ENCODE measurements around the gene UBXN6.

GRCh38 chr19:4449022-4449638 is 8.5 kb downstream of the UBXN6 start:
- TF ChIP-seq POLR2A (IDR thresholded peaks at IDR 0.05; ENCODE audit: borderline replicate concordance, extremely low read depth, insufficient read depth, insufficient read length) = no peak
- TF ChIP-seq MAX (IDR thresholded peaks at IDR 0.05) = no peak
- no peak for TF ChIP-seq EZH2 (IDR thresholded peaks at IDR 0.05)
- TF ChIP-seq CTCF (IDR thresholded peaks at IDR 0.05 in 2 of 3, conservative IDR thresholded peaks at IDR 0.05 in 1 of 3; ENCODE audit: borderline replicate concordance in 1 of 3, insufficient read depth in 1 of 3, low read depth in 2 of 3, low read length in 2 of 3) = no peak
- no peak for TF ChIP-seq ATF3 (IDR thresholded peaks at IDR 0.05)
- TF ChIP-seq POLR2AphosphoS5 (IDR thresholded peaks at IDR 0.05; ENCODE audit: low read depth, low read length) = no peak
- TF ChIP-seq REST (IDR thresholded peaks at IDR 0.05; ENCODE audit: low read depth) = no peak
- no peak for TF ChIP-seq ZBTB33 (IDR thresholded peaks at IDR 0.05; ENCODE audit: extremely low read depth, insufficient replicate concordance, low read length)
